ENCODE results near the gene PPM1L. TPM values are rescaled to one million over a fixed set of nuclear protein-coding genes. Genes with fewer than 3 reads are reported as not detected.

Gene PPM1L
- total and polyA plus RNA-seq, 2 donors (not counting 1 experiment from before 2014, with no cell fraction given) = 1.1 to 12.0 TPM

GRCh38 chr3:160804762-160805161, 48.7 kb downstream of the PPM1L start:
- peaks cover 10% of the 10 kb centered on the region in 2 donors for H3K4me1 ChIP-seq (ENCODE audit: control insufficient read depth in 2 of 2, insufficient read depth in 2 of 2, low read length in 2 of 2)
- ChIA-PET POLR2A (no interaction called here), CTCF (no interaction called here)
- Mint-ChIP-seq H3K27ac (no peak overlapping the region), H3K9me3 (ENCODE audit: insufficient read depth) (no peaks in the 10 kb centered on the region), H3K4me3 (no peak overlapping the region), H3K4me1 (peaks cover 7% of the 10 kb centered on the region), H3K27me3 (peaks cover 11% of the 10 kb centered on the region)
- no peaks in the 10 kb centered on the region for H3K36me3 ChIP-seq (replicated peaks in 1 of 2; ENCODE audit: control extremely low read depth in 1 of 2, control insufficient read depth in 1 of 2, extremely low read depth in 1 of 2, insufficient read depth in 2 of 2, low read length in 1 of 2)
- no peak overlapping the region for H2AFZ ChIP-seq (ENCODE audit: insufficient read depth, low read depth, low read length, poor library complexity, severe bottlenecking)
- H3K4me2 ChIP-seq (replicated peaks; ENCODE audit: low read depth, low read length, poor library complexity, severe bottlenecking) = no peak overlapping the region
- no peak for ATAC-seq (ENCODE audit: low read depth)
- H3K9me3 ChIP-seq (ENCODE audit: control extremely low read depth in 1 of 3, control insufficient read depth in 2 of 3, insufficient read depth in 1 of 3, low read length in 2 of 3) = no peaks in the 10 kb centered on the region
- no peaks in the 10 kb centered on the region for H3K79me2 ChIP-seq (ENCODE audit: control insufficient read depth, insufficient read depth, low read length)
- no peak overlapping the region for H3K9ac ChIP-seq (ENCODE audit: low read length)
- H4K20me1 ChIP-seq (ENCODE audit: control insufficient read depth, insufficient read depth, low read length, poor library complexity, severe bottlenecking) = no peaks in the 10 kb centered on the region
- H3K27me3 ChIP-seq (replicated peaks in 1 of 4; ENCODE audit: control extremely low read depth in 1 of 4, control insufficient read depth in 3 of 4, insufficient read depth in 4 of 4, low read length in 3 of 4) = no peaks in the 10 kb centered on the region
- no peak overlapping the region for H3K27ac ChIP-seq (ENCODE audit: low read length in 2 of 2)
- H3K4me3 ChIP-seq (ENCODE audit: control extremely low read depth in 1 of 5, extremely low read depth in 1 of 5, insufficient read depth in 1 of 5, low read depth in 2 of 5, low read length in 4 of 5) = no peak overlapping the region
- TF ChIP-seq, protein P1, sequence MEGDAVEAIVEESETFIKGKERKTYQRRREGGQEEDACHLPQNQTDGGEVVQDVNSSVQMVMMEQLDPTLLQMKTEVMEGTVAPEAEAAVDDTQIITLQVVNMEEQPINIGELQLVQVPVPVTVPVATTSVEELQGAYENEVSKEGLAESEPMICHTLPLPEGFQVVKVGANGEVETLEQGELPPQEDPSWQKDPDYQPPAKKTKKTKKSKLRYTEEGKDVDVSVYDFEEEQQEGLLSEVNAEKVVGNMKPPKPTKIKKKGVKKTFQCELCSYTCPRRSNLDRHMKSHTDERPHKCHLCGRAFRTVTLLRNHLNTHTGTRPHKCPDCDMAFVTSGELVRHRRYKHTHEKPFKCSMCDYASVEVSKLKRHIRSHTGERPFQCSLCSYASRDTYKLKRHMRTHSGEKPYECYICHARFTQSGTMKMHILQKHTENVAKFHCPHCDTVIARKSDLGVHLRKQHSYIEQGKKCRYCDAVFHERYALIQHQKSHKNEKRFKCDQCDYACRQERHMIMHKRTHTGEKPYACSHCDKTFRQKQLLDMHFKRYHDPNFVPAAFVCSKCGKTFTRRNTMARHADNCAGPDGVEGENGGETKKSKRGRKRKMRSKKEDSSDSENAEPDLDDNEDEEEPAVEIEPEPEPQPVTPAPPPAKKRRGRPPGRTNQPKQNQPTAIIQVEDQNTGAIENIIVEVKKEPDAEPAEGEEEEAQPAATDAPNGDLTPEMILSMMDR (IDR thresholded peaks at IDR 0.05) = no peak
- TF ChIP-seq EZH2 (IDR thresholded peaks at IDR 0.05; ENCODE audit: borderline replicate concordance, insufficient read depth, low read depth, low read length, poor library complexity, severe bottlenecking) = no peak
- intact Hi-C loops (cut with micrococcal nuclease) = no loop called here
- no CpG with 5 or more reads among the region's 1 CpG for WGBS (ENCODE audit: insufficient coverage)
- no peak for DNase-seq

DNA sequence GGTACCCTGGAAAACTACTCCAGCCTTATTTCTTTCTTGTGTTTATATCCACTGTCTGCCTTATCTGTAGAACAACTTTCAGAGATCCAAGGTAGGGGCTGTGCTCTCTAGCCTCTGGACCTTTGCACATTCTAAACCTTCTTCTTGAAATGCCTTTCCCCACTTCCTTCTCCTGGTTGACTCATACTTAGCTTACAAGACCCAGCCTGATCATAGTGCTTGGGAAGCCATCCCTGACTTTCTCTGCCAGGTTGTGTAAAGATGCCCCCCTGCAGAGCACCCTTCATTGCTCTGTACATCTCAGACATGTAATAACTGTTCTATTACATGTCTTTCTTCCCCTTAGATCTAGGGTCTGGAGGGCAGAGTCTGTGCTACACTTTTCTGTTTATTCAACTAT, 50.1 kb downstream of the PPM1L start:
- Histone ChIP-seq H3K9me3 (ENCODE audit: control extremely low read depth in 1 of 3, control insufficient read depth in 2 of 3, insufficient read depth in 1 of 3, low read length in 2 of 3) (no peaks in the 10 kb centered on the region), H3K4me2 (replicated peaks; ENCODE audit: low read depth, low read length, poor library complexity, severe bottlenecking) (no peak overlapping the region), H3K79me2 (ENCODE audit: control insufficient read depth, insufficient read depth, low read length) (no peaks in the 10 kb centered on the region), H2AFZ (ENCODE audit: insufficient read depth, low read depth, low read length, poor library complexity, severe bottlenecking) (no peak overlapping the region), H3K27ac (ENCODE audit: low read length in 2 of 2) (no peak overlapping the region), H3K4me1 (ENCODE audit: control insufficient read depth in 2 of 2, insufficient read depth in 2 of 2, low read length in 2 of 2) (peaks cover 9 to 10% of the 10 kb centered on the region in 2 donors), H3K36me3 (replicated peaks in 1 of 2; ENCODE audit: control extremely low read depth in 1 of 2, control insufficient read depth in 1 of 2, extremely low read depth in 1 of 2, insufficient read depth in 2 of 2, low read length in 1 of 2) (no peaks in the 10 kb centered on the region), H3K4me3 (ENCODE audit: control extremely low read depth in 1 of 5, extremely low read depth in 1 of 5, insufficient read depth in 1 of 5, low read depth in 2 of 5, low read length in 4 of 5) (no peak overlapping the region), H3K27me3 (replicated peaks in 1 of 4; ENCODE audit: control extremely low read depth in 1 of 4, control insufficient read depth in 3 of 4, insufficient read depth in 4 of 4, low read length in 3 of 4) (no peaks in the 10 kb centered on the region), H3K9ac (ENCODE audit: low read length) (no peak overlapping the region), H4K20me1 (ENCODE audit: control insufficient read depth, insufficient read depth, low read length, poor library complexity, severe bottlenecking) (no peaks in the 10 kb centered on the region)
- POLR2A ChIA-PET = no interaction called here
- Mint-ChIP-seq H3K27ac (no peak overlapping the region), H3K4me1 (peaks cover 7% of the 10 kb centered on the region), H3K27me3 (peaks cover 11% of the 10 kb centered on the region), H3K9me3 (ENCODE audit: insufficient read depth) (no peaks in the 10 kb centered on the region), H3K4me3 (no peak overlapping the region)
- intact Hi-C loops (cut with micrococcal nuclease) = no loop called here
- CTCF ChIA-PET = interaction anchor here (0.8 kb wide), 1 partner anchor 1335 kb away, joined by 3 read pairs; no protein-coding TSS in a partner anchor
- DNase-seq (no peak), ATAC-seq (ENCODE audit: low read depth) (no peak)
- TF ChIP-seq, protein P1 (IDR thresholded peaks at IDR 0.05) = no peak
- no peak for TF ChIP-seq EZH2 (IDR thresholded peaks at IDR 0.05; ENCODE audit: borderline replicate concordance, insufficient read depth, low read depth, low read length, poor library complexity, severe bottlenecking)

All from B cell (primary cell).